ELR (cell line): ENCODE data around the gene OXGR1.
A peak's percentile ranks its signal among the peaks of the same experiment; 100 is the strongest.
"Not testable (repeated sequence)": the region's sequence is repeated elsewhere in the genome, so short reads cannot be mapped to it uniquely, and the experiment has no call there.

Experiments
- DNase-seq: peaks from one replicate; pipeline ENCODE4 v3.0.0-alpha.2; 2015; ENCODE audit warnings: low read depth

OXGR1 gene

DNA sequence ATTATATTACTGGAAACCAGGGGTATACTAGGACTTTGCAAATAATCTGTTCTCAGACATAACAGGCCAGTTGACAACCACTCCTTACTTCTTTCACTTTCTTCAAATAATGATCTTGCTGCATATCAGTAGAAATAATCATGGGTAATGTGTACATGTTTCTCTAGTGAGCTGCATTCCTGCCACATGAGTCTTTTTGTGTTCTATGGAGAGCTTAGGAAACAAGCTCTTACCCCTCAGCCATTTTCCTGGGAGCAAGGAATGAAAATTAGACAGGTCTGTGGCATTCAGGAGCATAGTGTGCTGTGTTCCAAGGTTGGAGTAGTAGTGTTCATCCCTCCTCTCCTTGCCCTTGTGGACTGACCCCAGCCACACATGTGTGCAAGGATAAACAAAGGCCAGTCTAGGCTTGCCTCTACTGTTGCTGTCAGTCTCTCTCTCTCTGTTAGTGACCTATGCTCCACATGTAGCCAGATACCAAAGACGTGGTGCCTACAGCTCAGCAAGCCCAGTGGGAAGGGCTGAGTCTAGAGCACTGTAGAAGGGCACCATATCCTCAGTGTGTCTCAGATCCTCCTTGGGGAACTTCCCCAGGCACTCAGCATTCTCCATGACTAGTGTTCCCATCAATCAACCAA, 11.5 kb upstream of the OXGR1 start:
- peak; percentile 59 for DNase-seq

DNA sequence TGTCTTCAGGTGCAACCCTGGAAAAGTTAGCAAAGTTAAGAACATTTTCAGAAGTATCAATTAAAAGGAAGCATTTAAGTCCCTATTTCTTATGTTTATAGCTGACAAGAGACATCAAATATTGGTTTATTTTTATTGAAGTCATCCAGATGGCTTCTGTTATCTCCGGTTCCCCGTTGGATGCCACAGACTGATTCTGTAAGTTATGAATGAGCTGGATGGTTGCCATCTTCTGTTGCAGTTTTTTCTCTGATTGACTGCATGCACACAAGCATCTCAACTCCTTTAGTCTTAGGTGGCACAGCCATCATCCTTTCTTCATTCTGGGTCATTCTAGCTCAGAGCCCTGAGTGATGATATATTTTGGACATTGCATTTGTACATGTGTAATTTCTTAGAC, 10.6 kb upstream of the OXGR1 start:
- no peak for DNase-seq

GRCh38 chr13:97004096-97004876, 10.0 kb upstream of the OXGR1 start:
- peak; percentile 67 for DNase-seq

- DNase-seq: peak; percentile 23
These were observed 8.8 kb upstream of the OXGR1 start for GRCh38 chr13:97003071-97003470.

DNA sequence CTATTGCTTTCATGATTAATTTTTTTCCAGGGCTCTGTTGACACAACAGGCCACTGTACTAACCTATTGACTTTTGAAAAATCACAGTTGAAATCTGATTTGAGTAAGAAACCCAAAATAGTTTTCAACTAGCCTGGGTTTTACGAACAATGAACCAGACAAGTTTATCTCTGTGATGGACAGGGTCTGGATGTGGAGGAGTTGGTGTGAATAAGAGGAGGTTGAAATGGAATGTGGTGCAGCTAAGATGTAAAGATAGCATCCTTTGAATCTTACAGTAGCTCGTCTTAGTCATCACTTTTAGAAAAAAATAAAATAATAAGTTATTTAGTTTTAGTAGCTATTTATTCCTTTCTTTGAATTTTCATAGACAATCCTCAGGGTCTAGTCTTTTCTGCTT, 8.3 kb upstream of the OXGR1 start:
- DNase-seq: no peak

- DNase-seq: no peak
These were observed 7.4 kb upstream of the OXGR1 start for GRCh38 chr13:97001636-97002035.

DNA sequence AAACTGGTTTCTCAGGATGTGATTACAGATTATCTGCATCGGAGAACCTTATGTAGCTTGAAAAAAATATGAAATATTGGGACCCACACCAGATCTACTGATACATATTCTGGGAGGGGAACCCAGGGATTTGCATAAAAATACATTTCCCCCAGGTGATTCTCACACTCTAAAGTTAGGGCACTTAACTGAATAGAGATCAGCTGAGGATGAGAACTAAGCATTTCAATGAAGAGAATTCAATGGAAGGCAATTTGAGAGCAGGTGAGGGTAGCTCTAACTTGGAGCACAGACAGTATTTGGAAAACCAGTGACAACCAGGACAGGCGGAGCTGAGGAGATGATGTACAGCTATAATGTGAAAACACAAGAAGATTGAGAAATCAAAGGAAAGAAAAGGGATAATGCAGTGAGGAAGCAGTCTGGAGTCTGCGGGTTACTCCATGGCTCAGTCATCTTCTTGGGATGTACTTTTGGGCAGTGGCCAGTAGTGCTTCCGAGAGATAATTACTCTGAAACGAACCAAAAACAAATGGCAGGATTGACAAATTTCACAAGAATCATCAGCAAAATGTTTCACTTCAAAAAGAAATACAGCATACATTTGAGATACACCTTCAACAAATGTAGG, 6.1 kb upstream of the OXGR1 start:
- DNase-seq: peak; percentile 22

GRCh38 chr13:96999091-96999490, 4.8 kb upstream of the OXGR1 start:
- DNase-seq: no peak

GRCh38 chr13:96998051-96998450, 3.8 kb upstream of the OXGR1 start:
- no peak for DNase-seq

DNA sequence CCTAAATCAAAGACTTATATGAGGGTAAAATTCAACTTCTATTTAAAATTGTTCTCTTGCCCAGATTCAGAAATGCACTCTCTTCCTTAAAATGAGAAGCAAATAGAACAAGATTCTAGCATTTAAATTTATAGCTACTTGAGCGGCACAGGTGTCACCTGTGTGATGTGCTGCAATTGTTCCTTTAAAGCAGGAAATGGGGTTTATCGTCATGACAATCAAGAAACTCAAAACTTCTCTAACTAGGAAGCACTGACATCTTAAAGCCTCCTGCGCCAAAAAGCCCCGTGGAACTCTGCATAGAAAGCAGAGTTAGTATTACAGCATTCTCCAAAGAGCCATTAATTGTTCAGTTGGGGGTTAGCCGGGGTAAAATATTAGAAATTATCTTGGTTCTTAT, 2.6 kb upstream of the OXGR1 start:
- DNase-seq: no peak

DNA sequence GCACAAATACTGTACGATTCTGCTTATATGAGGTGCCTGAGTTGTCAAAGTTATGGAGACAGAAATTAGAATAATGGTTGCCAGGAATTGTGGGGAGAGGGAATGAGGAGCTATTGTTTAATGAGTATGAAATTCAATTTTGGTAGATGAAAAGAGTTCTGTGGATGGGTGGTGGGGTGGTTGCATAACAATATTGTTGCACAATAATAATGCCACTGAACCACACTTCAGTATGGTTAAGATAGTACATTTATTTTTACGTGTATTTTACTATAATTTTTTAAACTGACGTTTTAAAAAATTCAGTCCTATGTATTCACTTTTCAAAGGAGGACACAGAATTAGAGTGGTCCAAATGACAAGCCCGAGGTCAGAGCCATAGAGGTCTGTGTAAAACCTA, 1.8 kb upstream of the OXGR1 start:
- DNase-seq: no peak

- no peak for DNase-seq
These were observed 575 bp upstream of the OXGR1 start for GRCh38 chr13:96994858-96995243.

DNA sequence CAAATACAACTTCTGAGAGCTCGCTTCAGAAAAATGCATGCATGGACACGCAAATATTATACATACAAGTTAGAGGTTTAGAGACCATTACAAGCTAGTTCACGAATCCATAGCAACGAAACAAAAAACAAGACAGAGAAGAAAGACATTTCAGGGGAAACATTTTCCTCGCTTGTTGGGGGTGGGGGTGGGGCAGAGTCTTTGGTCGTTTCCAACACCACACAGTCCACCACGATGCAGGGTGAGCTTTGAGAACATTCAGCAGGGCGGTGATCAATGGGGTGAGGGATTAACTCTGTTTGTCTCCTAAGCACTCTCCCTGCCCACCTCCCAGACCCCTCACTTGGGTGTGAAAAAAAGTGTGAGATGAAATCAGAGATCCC, 651 bp downstream of the OXGR1 start:
- no peak for DNase-seq

GRCh38 chr13:96992633-96993032, 1.6 kb downstream of the OXGR1 start:
- no peak for DNase-seq

- no peak for DNase-seq
These were observed 3.2 kb downstream of the OXGR1 start for GRCh38 chr13:96991072-96991471.

GRCh38 chr13:96988441-96988840, 5.8 kb downstream of the OXGR1 start:
- no peak for DNase-seq

DNA sequence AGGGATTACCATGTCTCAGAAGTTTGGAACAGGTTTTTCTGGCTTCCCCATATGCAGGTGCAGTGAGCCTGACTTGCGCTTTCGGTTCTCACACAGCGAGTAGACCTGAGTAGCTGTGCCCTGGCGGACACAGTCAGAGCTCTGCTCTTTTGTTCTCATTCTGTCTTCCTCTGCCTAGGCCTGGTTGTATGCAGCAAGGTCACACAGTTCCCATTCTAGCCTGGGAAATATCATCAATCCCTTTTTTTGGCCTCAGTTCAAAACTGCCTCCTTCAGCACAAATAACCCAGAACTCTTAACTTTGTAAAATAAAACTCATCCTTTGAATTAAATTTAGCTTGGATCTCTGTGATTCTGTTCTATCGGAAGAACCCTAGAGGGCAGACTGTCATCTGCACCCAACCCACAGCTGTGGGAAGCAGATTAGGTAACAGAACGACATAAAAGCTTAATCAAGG, 10.2 kb downstream of the OXGR1 start:
- DNase-seq: peak; percentile 14

GRCh38 chr13:96982672-96983071, 11.6 kb downstream of the OXGR1 start:
- DNase-seq: no peak

DNA sequence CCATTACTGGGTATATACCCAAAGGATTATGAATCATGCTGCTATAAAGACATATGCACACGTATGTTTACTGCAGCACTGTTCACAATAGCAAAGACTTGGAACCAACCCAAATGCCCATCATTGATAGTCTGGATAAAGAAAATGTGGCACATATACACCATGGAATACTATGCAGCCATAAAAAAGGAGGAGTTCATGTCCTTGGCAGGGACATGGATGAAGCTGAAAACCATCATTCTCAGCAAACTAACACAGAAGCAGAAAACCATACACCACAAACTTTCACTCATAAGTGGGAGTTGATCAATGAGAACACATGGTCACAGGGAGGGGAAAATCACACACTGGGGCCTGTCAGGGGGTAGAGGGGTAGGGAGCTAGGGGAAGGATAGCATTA, 14.4 kb downstream of the OXGR1 start:
- DNase-seq: not testable (repeated sequence)

- DNase-seq: no peak
These were observed 26.2 kb downstream of the OXGR1 start for GRCh38 chr13:96968027-96968426.

DNA sequence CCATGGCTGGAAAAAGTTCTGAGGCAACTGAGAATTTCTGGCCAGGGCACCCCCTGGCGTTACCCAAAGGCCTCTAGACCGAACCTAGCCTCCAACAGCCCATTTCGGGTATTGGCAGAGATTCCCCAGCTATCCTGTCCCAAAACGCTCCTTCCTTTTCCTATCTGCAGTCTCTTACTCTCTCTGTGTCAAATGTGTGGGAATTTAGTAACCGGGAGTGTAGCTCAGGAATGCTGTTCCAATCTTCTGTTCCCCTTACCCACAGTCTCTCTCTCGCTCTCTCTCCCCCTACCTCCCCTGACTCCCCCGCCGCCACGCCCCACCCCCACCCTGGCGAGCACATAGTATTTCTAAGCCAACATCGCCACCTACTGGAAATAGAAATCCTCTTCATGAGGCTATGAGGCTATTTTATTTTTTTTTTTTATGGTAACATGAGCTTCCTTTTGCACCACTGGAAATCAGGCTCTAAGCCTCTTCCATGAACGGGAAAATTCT, 27.0 kb downstream of the OXGR1 start:
- peak; percentile 52 for DNase-seq

- DNase-seq: no peak
These were observed 27.7 kb downstream of the OXGR1 start for GRCh38 chr13:96966415-96967102.
